Activated T-helper 17 cell treated with anti-CD3 and anti-CD28 coated beads, Interleukin-2, amount 50 U/mL, for 72 hours (primary cell): ENCODE data around the gene HNRNPH1. TPM values are rescaled to one million over a fixed set of nuclear protein-coding genes. Genes with fewer than 3 reads are reported as not detected.

Source experiments
- total RNA-seq, 2 donors: library from RNA; stranded (reverse); gene quantifications; one replicate each; pipeline ENCODE4 v1.2.3, GENCODE V29; 2022

HNRNPH1 gene
- total RNA-seq, 2 donors from 2014 or later = 761 to 957 TPM

Other genes starting within 250 kb of the HNRNPH1 start
- gene RUFY1, start 73.1 kb downstream of the HNRNPH1 start, total RNA-seq = 10 to 100 TPM; 39.1 to 41.5 TPM
- gene CBY3, start 57.4 kb upstream of the HNRNPH1 start, total RNA-seq = not detected
- 100 to 1,000 TPM; 605 to 614 TPM for gene CANX, start 75.3 kb upstream of the HNRNPH1 start, total RNA-seq
- gene MAML1, start 109.2 kb upstream of the HNRNPH1 start, total RNA-seq = 10 to 100 TPM; 26.7 to 42.4 TPM
- 1 to 10 TPM; 1.3 to 1.4 TPM for gene LTC4S, start 170.3 kb upstream of the HNRNPH1 start, total RNA-seq
- 10 to 100 TPM; 56.1 to 68.5 TPM for gene MGAT4B, start 183.2 kb upstream of the HNRNPH1 start, total RNA-seq
- gene SQSTM1, start 197.2 kb upstream of the HNRNPH1 start, total RNA-seq = 100 to 1,000 TPM; 130 to 188 TPM
- 10 to 100 TPM; 17.4 to 35.2 TPM for gene MRNIP, start 235.1 kb upstream of the HNRNPH1 start, total RNA-seq